ENCODE measurements around the gene HOXD11. TPM values are rescaled to one million over a fixed set of nuclear protein-coding genes. Genes with fewer than 3 reads are reported as not detected.

Gene HOXD11
- total and polyA plus RNA-seq, 2 experiments from 2014 or later: not detected

- TF ChIP-seq, protein P1, sequence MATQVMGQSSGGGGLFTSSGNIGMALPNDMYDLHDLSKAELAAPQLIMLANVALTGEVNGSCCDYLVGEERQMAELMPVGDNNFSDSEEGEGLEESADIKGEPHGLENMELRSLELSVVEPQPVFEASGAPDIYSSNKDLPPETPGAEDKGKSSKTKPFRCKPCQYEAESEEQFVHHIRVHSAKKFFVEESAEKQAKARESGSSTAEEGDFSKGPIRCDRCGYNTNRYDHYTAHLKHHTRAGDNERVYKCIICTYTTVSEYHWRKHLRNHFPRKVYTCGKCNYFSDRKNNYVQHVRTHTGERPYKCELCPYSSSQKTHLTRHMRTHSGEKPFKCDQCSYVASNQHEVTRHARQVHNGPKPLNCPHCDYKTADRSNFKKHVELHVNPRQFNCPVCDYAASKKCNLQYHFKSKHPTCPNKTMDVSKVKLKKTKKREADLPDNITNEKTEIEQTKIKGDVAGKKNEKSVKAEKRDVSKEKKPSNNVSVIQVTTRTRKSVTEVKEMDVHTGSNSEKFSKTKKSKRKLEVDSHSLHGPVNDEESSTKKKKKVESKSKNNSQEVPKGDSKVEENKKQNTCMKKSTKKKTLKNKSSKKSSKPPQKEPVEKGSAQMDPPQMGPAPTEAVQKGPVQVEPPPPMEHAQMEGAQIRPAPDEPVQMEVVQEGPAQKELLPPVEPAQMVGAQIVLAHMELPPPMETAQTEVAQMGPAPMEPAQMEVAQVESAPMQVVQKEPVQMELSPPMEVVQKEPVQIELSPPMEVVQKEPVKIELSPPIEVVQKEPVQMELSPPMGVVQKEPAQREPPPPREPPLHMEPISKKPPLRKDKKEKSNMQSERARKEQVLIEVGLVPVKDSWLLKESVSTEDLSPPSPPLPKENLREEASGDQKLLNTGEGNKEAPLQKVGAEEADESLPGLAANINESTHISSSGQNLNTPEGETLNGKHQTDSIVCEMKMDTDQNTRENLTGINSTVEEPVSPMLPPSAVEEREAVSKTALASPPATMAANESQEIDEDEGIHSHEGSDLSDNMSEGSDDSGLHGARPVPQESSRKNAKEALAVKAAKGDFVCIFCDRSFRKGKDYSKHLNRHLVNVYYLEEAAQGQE (IDR thresholded peaks at IDR 0.05; ENCODE audit: unreplicated experiment): no peak
- no peak for TF ChIP-seq STAT1 (IDR thresholded peaks at IDR 0.05; ENCODE audit: unreplicated experiment)
- TF ChIP-seq ZNF114 (CRISPR knock-in tag; IDR thresholded peaks at IDR 0.05): 0 out of 2 replicates have a peak, but pooled peaks have one; percentile 8
- no peak for TF ChIP-seq ZNF331 (CRISPR knock-in tag; IDR thresholded peaks at IDR 0.05; ENCODE audit: low read depth)
- TF ChIP-seq CREB1 (CRISPR knock-in tag; IDR thresholded peaks at IDR 0.05; ENCODE audit: low read depth): no peak; the same call in 1 of the 2 replicates
- no peak for TF ChIP-seq POLR2AphosphoS5 (IDR thresholded peaks at IDR 0.05; ENCODE audit: low read depth)
These were observed 9.9 kb upstream of the HOXD11 start (continued) for GRCh38 chr2:176096986-176097819.

GRCh38 chr2:176097820-176098365 is 9.2 kb upstream of the HOXD11 start:
- Mint-ChIP-seq H3K27ac (no peak overlapping the region), H3K27me3 (ENCODE audit: insufficient read depth, low read depth, poor library complexity) (peaks cover 99% of the 10 kb centered on the region), H3K36me3 (ENCODE audit: low read depth) (no peaks in the 10 kb centered on the region; the same call in 2 of the 3 replicates), H3K4me1 (peaks cover 42% of the 10 kb centered on the region), H3K4me3 (peak overlapping the region; percentile 68), H3K9me3 (no peaks in the 10 kb centered on the region)
- H3K9me2 ChIP-seq (ENCODE audit: insufficient read depth): no peaks in the 10 kb centered on the region
- TF ChIP-seq ZNF331 (CRISPR knock-in tag; IDR thresholded peaks at IDR 0.05; ENCODE audit: low read depth) (no peak), EZH2 (IDR thresholded peaks at IDR 0.05; ENCODE audit: low read depth, unreplicated experiment) (peak; percentile 95), STAT1 (IDR thresholded peaks at IDR 0.05; ENCODE audit: unreplicated experiment) (no peak), EZH2phosphoT487 (IDR thresholded peaks at IDR 0.05; ENCODE audit: unreplicated experiment) (peak; percentile 60)
- TF ChIP-seq, protein P2, sequence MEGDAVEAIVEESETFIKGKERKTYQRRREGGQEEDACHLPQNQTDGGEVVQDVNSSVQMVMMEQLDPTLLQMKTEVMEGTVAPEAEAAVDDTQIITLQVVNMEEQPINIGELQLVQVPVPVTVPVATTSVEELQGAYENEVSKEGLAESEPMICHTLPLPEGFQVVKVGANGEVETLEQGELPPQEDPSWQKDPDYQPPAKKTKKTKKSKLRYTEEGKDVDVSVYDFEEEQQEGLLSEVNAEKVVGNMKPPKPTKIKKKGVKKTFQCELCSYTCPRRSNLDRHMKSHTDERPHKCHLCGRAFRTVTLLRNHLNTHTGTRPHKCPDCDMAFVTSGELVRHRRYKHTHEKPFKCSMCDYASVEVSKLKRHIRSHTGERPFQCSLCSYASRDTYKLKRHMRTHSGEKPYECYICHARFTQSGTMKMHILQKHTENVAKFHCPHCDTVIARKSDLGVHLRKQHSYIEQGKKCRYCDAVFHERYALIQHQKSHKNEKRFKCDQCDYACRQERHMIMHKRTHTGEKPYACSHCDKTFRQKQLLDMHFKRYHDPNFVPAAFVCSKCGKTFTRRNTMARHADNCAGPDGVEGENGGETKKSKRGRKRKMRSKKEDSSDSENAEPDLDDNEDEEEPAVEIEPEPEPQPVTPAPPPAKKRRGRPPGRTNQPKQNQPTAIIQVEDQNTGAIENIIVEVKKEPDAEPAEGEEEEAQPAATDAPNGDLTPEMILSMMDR (conservative IDR thresholded peaks at IDR 0.05; ENCODE audit: low read depth in 2 of 2): 0 out of 4 replicates have a peak, but pooled peaks of 1 of the 2 experiments have one; percentile 5
- H3K27ac ChIP-seq (ENCODE audit: low read depth): no peak overlapping the region
- DNase-seq (ENCODE audit: low spot score) (no peak), ATAC-seq (no peak; the same call in 2 of the 3 replicates)
- peak overlapping the region; percentile 46 for H3K4me3 ChIP-seq
- H3K4me1 ChIP-seq (ENCODE audit: insufficient read depth): peaks cover 57% of the 10 kb centered on the region
- peak overlapping the region; percentile 7; the same call in 1 of the 2 replicates for H2AFZ ChIP-seq
- H3K36me3 ChIP-seq (ENCODE audit: insufficient read depth): no peaks in the 10 kb centered on the region; the same call in 1 of the 2 replicates
- H3K4me2 ChIP-seq: peak overlapping the region; percentile 94
- peaks cover 29% of the 10 kb centered on the region for H3F3A ChIP-seq (replicated peaks; ENCODE audit: low read depth)
- no peaks in the 10 kb centered on the region for H3K79me2 ChIP-seq (replicated peaks; ENCODE audit: insufficient read depth)
- peaks cover 94% of the 10 kb centered on the region for H3K27me3 ChIP-seq (ENCODE audit: insufficient read depth)
- H4K20me1 ChIP-seq (replicated peaks; ENCODE audit: insufficient read depth): peaks cover 38% of the 10 kb centered on the region
